SU-DHL-6 (cell line): ENCODE results near the gene SLITRK1.

Source experiments
- H2AFZ ChIP-seq: fragments of 200-600 bp; sonication (generic); 2 replicates; pipeline ENCODE4 v1.6.1; 2014; ENCODE audit warnings: low read depth, mild to moderate bottlenecking, moderate library complexity, mixed read lengths, antibody characterized with exemption, low read length; ENCODE audit not compliant: severe bottlenecking
- H3F3A ChIP-seq: fragments of 200-600 bp; shearing (Covaris generic); 2 replicates; pipeline ENCODE4 v1.6.0; 2016; ENCODE audit warnings: antibody characterized with exemption, mild to moderate bottlenecking; ENCODE audit not compliant: insufficient read depth
- H3K27ac ChIP-seq: fragments of 200-600 bp; sonication (generic); 2 replicates; pipeline ENCODE4 v1.5.1; 2016; ENCODE audit warnings: low read depth, mild to moderate bottlenecking, low read length, moderate library complexity, mixed read lengths
- H3K27me3 ChIP-seq: fragments of 200-600 bp; sonication (generic), shearing (Covaris generic); 2 replicates; pipeline ENCODE4 v1.6.0; 2014; ENCODE audit warnings: mild to moderate bottlenecking, low read length
- H3K36me3 ChIP-seq: fragments of 200-600 bp; sonication (generic); 2 replicates; pipeline ENCODE4 v1.6.1; 2014; ENCODE audit warnings: mild to moderate bottlenecking, low read length, mixed read lengths
- H3K4me2 ChIP-seq: fragments of 300-600, 200-600 bp; shearing (Covaris generic), sonication (generic); 2 replicates; pipeline ENCODE4 v1.6.0; 2014; ENCODE audit warnings: low read length, low read depth, mild to moderate bottlenecking; ENCODE audit not compliant: poor library complexity, severe bottlenecking
- H3K4me3 ChIP-seq: fragments of 200-600 bp; sonication (generic); 2 replicates; pipeline ENCODE4 v1.5.1; 2014; ENCODE audit warnings: antibody characterized with exemption, low read length, mild to moderate bottlenecking, mixed read lengths; ENCODE audit not compliant: insufficient read depth, poor library complexity, severe bottlenecking
- H3K79me2 ChIP-seq: fragments of 200-600 bp; sonication (generic); 2 replicates; pipeline ENCODE4 v1.6.1; 2014; ENCODE audit warnings: mild to moderate bottlenecking, low read length, moderate library complexity; ENCODE audit not compliant: insufficient read depth
- H3K9ac ChIP-seq: fragments of 200-600 bp; sonication (generic); 2 replicates; pipeline ENCODE4 v1.7.0; 2014; ENCODE audit warnings: mild to moderate bottlenecking, low read length
- H3K9me2 ChIP-seq: fragments of 200-600 bp; sonication (generic); replicated peaks from 2 replicates; pipeline ENCODE4 v1.6.1; 2014; ENCODE audit warnings: low read length; ENCODE audit not compliant: insufficient read depth
- H3K9me3 ChIP-seq: fragments of 200-600 bp; sonication (generic); 2 replicates; pipeline ENCODE4 v1.6.1; 2014; ENCODE audit warnings: low read length, mixed read lengths; ENCODE audit not compliant: insufficient read depth
- H4K20me1 ChIP-seq: fragments of 200-600 bp; sonication (generic); 2 replicates; pipeline ENCODE4 v1.6.1; 2014; ENCODE audit warnings: low read depth, mild to moderate bottlenecking, antibody characterized with exemption, low read length, moderate library complexity, mixed read lengths
- EZH2phosphoT487 ChIP-seq: fragments of 200-600 bp; sonication (generic), shearing (Covaris generic); conservative IDR thresholded peaks from 2 replicates; pipeline ENCODE4 v1.6.1; 2018; ENCODE audit warnings: mild to moderate bottlenecking, antibody characterized with exemption, low read length, moderate library complexity, mixed read lengths
- TF ChIP-seq, protein P1 (sequence below): fragments of 200-600 bp; sonication (generic); IDR thresholded peaks from one replicate; pipeline ENCODE4 v1.5.1; 2017; ENCODE audit warnings: antibody characterized with exemption, mild to moderate bottlenecking, low read length, moderate library complexity; ENCODE audit not compliant: insufficient read depth, poor library complexity, severe bottlenecking

The SLITRK1 gene

DNA sequence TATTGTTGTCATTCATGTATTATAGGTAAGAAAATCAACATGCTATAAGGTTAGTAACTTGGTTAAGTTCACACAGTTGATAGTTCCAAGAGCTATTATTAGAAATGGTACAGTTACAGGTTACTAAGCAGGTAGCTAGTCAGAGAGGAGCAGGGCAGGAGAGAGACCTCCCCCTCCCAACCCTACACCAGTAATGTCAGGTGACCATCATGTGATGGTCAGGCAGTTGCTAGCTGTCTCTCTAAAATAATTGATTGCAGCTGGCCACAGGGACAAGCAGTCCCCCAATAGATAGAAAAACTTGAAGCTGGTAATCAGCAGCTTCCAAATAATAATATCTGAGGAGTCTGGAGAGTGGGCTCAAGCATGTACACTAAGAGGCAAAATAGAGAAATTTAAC, 14.6 kb downstream of the SLITRK1 start:
- Histone ChIP-seq H3K4me3 (no peak overlapping the region), H3K9me3 (no peaks in the 10 kb centered on the region), H3K79me2 (no peaks in the 10 kb centered on the region), H3F3A (no peaks in the 10 kb centered on the region), H3K4me2 (no peak overlapping the region), H3K9ac (no peak overlapping the region), H3K9me2 (no peaks in the 10 kb centered on the region), H3K27me3 (no peaks in the 10 kb centered on the region), H4K20me1 (no peaks in the 10 kb centered on the region), H2AFZ (no peak overlapping the region), H3K27ac (no peak overlapping the region), H3K36me3 (no peaks in the 10 kb centered on the region)
- TF ChIP-seq, protein P1, sequence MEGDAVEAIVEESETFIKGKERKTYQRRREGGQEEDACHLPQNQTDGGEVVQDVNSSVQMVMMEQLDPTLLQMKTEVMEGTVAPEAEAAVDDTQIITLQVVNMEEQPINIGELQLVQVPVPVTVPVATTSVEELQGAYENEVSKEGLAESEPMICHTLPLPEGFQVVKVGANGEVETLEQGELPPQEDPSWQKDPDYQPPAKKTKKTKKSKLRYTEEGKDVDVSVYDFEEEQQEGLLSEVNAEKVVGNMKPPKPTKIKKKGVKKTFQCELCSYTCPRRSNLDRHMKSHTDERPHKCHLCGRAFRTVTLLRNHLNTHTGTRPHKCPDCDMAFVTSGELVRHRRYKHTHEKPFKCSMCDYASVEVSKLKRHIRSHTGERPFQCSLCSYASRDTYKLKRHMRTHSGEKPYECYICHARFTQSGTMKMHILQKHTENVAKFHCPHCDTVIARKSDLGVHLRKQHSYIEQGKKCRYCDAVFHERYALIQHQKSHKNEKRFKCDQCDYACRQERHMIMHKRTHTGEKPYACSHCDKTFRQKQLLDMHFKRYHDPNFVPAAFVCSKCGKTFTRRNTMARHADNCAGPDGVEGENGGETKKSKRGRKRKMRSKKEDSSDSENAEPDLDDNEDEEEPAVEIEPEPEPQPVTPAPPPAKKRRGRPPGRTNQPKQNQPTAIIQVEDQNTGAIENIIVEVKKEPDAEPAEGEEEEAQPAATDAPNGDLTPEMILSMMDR: no peak
- no peak for TF ChIP-seq EZH2phosphoT487

DNA sequence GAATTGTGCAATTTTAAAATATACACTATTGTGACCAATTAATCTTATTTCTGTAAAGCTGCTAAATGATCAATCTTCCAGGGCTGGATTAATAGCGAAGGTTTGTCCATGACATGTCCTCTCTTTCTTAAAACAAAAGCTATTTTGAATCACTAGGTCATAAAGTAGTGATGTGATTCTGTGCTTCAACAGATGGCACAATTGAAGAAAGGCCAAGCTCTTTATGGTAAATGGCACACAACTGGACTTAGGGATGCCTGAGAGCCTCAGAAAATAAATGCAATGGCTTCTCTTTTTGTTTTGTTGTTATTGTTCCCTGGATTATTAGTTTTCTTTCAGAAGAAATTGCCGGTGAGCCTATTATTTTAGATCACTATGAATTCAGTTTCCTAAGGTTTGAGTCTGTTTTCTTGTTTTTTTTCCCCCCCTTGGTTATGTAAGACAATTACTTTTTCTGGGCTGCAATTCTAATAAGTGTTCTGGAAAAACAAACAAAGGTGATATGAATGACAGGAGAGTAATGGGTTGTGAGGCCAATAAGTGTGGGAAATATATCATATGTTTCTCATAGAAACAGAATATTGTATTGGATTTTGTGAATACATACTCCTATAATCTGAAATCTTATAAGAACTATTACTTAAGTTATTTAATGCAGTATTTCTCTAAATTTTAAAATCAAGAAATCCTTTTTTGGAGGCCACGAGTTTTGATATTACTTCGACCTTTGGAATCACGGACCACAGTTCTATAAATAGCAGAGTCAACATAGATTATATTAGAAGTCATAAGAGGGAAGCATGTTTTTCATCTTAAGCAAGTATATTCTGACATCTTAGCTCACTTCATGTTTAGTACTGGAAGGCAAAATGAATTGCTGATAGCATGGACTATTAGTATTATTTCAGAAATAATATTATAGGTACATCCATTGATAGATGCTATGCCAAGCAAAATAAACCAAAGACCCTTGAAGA, 16.8 kb downstream of the SLITRK1 start:
- TF ChIP-seq, protein P1: no peak
- no peak for TF ChIP-seq EZH2phosphoT487
- H3K36me3 ChIP-seq: no peaks in the 10 kb centered on the region
- no peak overlapping the region for H3K27ac ChIP-seq
- H3F3A ChIP-seq: no peaks in the 10 kb centered on the region
- H3K4me2 ChIP-seq: no peak overlapping the region
- 0 out of 2 replicates have a peak, but pooled peaks cover 4% of the 10 kb centered on the region for H3K9me3 ChIP-seq
- H2AFZ ChIP-seq: no peak overlapping the region
- H3K9me2 ChIP-seq: no peaks in the 10 kb centered on the region
- no peaks in the 10 kb centered on the region for H3K27me3 ChIP-seq
- no peaks in the 10 kb centered on the region for H3K79me2 ChIP-seq
- no peak overlapping the region for H3K4me3 ChIP-seq
- H4K20me1 ChIP-seq: no peaks in the 10 kb centered on the region
- no peak overlapping the region for H3K9ac ChIP-seq

DNA sequence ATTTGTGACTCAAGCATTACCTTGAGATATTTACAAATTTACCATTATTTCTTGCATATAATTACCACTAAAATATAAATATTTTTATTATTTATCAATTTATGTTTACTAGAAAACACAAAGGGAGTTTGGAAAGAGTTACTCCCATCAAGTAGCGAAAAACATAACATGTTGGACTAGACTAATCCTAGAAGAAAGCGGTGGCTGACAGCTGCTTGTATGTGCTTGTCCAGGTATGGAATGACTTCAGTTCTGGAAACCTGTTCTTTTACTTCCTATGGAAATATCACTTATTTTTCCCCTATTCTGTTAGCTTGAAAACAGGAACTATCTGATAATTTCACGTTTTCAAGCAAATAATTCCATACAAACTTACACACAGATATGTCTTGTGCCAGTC, 28.5 kb downstream of the SLITRK1 start:
- H3K9me3 ChIP-seq: no peaks in the 10 kb centered on the region
- no peaks in the 10 kb centered on the region for H3K79me2 ChIP-seq
- H3K4me2 ChIP-seq: no peak overlapping the region
- no peaks in the 10 kb centered on the region; the same call in 1 of the 2 replicates for H3K9me2 ChIP-seq
- no peak for TF ChIP-seq EZH2phosphoT487
- TF ChIP-seq, protein P1: no peak
- no peak overlapping the region for H3K9ac ChIP-seq
- H3K27me3 ChIP-seq: no peaks in the 10 kb centered on the region
- no peak overlapping the region for H2AFZ ChIP-seq
- H3F3A ChIP-seq: no peaks in the 10 kb centered on the region
- H3K4me3 ChIP-seq: no peak overlapping the region
- H3K36me3 ChIP-seq: no peaks in the 10 kb centered on the region
- H4K20me1 ChIP-seq: no peaks in the 10 kb centered on the region
- H3K27ac ChIP-seq: no peak overlapping the region
